C4-2B (cell line): ENCODE results near the gene MPI.

ENCODE experiments used
- ZFX ChIP-seq: fragments of 450-650 bp; IDR thresholded peaks from 2 replicates; pipeline ENCODE4 v1.6.1; 2017
- TF ChIP-seq, protein P1 (sequence below): fragments of 450-650 bp; conservative IDR thresholded peaks from 2 replicates; pipeline ENCODE4 v1.5.1; 2017; ENCODE audit warnings: mild to moderate bottlenecking

DNA sequence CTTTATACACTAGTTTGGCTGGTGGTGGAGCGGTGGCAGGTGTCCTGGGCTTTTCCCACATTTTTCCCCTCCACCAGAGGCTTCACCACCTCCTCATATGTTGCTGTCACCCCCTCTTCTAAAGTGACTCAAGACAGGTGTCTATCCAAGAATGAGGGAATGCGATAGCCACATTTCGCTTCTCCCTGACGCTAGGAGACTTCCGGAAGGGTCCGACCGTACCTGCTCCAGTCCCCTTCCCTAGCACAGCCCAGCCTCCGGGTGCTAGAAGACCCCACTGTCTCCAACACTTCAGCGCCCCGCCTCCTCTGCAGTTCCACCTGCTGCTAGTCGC is 17.2 kb upstream of the MPI start:
- TF ChIP-seq, protein P1, sequence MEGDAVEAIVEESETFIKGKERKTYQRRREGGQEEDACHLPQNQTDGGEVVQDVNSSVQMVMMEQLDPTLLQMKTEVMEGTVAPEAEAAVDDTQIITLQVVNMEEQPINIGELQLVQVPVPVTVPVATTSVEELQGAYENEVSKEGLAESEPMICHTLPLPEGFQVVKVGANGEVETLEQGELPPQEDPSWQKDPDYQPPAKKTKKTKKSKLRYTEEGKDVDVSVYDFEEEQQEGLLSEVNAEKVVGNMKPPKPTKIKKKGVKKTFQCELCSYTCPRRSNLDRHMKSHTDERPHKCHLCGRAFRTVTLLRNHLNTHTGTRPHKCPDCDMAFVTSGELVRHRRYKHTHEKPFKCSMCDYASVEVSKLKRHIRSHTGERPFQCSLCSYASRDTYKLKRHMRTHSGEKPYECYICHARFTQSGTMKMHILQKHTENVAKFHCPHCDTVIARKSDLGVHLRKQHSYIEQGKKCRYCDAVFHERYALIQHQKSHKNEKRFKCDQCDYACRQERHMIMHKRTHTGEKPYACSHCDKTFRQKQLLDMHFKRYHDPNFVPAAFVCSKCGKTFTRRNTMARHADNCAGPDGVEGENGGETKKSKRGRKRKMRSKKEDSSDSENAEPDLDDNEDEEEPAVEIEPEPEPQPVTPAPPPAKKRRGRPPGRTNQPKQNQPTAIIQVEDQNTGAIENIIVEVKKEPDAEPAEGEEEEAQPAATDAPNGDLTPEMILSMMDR = no peak
- no peak for TF ChIP-seq ZFX
